HG03135 (cell line): ENCODE data around the gene SLC28A1.

Experiments
- ATAC-seq: cut with Tn5 transposase; IDR thresholded peaks from one replicate; pipeline ENCODE4 v1.9.1; 2021; ENCODE audit warnings: mild to moderate bottlenecking, moderate library complexity; ENCODE audit not compliant: unreplicated experiment

Gene SLC28A1

DNA sequence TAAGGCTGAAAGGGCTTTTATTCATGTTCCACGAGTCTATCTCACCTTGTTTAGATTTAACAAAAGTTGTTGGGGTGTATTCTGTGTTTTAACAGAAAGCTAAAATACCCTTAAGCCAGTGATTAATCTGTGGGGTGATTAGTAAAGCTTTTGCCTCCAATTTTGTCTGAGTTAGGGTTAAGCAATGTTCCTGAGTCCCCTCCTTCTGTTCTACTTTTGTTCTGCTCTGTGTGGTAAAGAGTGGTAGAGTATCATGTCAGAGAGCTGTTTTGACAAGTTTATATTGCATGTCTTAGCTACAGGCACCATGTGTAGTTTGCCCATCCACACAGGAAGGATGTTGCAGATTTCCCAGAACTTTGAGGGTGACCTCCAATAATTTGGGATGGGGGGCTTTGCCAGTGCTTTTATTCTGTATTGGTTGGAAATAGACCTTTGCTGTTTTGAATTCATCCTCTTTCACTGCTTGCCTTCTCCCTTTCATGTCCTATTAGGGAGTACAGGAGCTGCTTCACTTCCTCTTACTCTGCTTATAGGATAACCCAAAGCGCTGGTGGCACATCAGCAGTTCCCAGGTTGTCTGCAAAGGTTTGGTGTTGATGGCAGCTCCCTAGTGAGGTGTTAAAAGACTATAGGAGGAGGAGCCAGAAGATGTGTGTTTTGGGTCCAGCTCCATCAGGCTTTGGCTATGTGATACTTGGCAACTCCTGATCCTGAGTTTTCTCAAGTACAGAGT, 104.6 kb downstream of the SLC28A1 start:
- no peak for ATAC-seq

- ATAC-seq, result no peak
Observed at GRCh38 chr15:84990507-84990906, 106.0 kb downstream of the SLC28A1 start.

GRCh38 chr15:84991014-84991712, 106.7 kb downstream of the SLC28A1 start:
- ATAC-seq, result no peak

- ATAC-seq, result no peak
Observed at GRCh38 chr15:84992157-84992944, 107.9 kb downstream of the SLC28A1 start.
